ENCODE measurements around the gene GATAD2A.
A peak's percentile ranks its signal among the peaks of the same experiment; 100 is the strongest.

Gene GATAD2A

DNA sequence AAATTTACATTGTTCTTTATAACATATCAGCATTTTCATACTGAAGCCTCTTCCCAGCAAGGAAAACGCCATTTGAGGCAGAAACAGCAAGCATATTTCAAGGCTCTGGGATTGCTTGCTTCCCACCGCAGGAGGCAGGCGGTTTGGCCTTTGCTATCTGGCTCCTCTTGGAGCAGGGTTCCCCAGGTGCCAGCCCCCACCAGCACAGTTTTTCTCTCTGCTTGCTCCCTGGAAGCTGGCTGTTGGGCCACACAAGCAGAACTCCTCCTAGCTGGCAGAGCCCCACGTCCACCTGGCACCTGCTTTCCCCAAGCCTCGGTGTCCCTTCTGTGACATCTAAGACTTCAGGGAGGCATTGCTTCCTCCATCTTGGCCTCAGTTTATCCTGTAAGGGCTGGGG is 16.7 kb downstream of the GATAD2A start:
- no peak for DNase-seq

DNA sequence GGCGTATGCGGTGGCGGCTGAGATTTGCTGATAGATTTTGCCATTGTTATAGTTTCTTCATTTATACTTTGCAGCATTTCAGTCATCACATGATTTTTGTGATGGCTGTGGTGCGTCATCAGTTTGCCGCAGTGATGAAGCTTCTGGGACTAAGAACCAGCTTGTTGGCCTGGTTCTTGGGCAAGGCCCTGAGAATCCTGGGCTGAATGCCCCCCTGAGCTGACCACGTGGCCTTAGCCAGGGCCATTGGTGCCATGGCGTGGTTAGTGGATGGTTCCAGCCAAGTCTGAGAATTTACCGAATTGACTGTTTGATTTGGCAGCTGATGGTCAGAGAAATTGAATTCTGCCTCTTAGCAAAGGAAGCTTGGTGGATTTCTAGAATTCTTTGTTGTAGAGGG is 17.8 kb downstream of the GATAD2A start:
- DNase-seq, result no peak

DNA sequence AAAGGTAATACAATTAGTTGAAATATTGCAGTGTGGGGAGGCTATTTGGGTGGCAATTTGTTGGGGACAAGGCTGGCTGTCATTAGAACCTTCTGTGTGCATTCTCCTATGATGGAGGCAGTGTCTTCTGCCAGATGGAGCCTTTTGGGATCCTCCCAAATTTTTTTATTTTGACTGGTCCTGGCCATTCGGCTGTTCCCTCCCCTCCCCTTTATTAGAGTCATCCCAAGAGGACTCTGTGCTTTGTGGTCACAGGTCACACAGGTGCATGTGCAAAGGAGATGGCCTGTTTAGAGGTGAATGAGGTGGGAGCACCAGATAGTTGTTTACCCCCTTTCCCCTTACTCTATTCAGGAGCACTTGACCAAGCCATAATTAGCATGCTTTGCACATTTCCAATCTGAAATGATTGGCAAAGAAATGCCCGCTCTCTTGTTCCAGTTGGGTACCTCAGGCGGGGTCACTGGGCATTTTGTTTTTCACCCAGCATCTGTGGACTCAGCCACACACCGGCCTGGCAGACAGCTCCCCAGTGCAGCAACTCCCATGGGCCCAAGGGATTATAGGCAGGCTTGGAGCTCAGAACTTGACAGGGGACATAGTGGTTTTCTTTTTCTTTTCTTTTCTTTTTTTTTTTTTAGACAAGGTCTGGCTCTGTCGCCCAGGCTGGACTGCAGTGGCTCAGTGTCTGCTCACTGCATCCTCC is 19.8 kb downstream of the GATAD2A start:
- no peak for DNase-seq

DNA sequence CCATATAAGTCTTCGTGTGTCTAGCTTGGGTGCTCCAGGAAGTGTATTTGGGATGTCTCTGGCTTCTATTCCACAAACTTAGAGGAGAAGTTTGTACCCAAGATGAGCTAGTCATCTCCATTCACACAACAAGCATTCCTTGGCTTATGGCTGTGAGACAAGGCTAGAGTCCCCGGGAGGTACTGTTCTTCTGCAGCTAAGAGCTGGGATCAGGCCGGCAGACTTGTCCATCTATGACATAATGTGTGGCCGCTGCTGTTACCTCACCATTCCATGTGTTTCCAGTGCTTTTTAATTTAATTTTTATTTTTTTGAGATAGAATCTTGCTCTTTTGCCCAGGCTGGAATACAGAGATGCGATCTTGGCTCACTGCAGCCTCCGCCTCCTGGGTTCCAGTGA is 20.7 kb downstream of the GATAD2A start:
- no peak for DNase-seq

DNA sequence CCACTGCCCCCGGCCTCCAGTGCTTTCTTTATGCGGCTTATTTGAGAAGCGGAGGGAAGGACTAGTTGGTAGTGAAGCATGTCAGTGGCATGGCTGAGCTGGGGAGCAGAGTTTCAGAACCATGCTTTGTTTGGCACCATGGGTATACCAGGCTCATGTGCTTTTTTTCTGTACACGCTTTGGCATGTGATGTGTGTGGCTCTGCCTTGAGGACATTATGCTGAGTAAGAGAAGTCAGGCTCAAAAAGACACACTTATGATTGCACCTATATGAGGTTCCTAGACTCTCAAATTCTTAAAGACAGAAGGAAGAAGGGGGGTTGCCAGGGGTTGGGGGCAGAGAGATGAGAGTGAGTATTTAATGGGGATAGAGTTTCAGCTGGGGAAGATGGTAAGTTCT is 21.3 kb downstream of the GATAD2A start:
- DNase-seq, result no peak

DNA sequence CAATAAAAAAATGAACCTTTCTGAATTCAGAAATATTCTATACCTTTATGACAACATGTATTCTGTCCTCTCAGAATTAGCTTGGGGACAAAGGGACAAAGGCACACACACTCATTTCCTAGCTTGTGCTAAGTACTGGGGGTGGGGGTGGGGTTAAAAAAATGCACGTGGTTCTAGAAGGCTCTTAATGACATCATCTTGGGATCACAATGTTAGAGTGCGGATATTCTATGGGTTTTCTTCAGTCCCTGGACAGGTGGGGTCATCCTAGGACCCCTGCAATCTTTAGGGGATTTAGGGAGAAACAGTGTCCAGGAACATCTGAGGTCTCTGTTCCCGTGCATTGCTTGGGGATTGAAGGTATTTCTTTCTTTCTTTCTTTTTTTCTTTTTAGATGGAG is 21.8 kb downstream of the GATAD2A start:
- no peak for DNase-seq

DNA sequence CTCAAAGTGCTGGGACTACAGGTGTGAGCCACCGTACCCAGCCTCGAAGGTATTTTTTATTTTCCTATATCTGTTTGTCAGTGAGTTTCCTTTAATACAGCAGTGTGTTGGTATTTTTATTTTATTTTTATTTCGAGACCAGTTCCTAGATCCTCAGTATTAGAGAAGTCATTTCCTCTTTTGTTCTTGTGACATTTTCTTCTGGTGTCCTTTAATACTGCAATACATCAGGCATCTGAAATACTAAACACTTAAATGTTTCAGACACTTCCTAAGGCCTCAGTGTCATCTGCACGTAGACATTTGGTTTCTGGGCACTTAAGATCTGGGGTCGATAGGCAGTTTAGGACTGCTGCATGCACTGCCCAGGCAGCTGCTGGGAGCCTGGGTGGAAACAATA is 22.5 kb downstream of the GATAD2A start:
- DNase-seq, result no peak

DNA sequence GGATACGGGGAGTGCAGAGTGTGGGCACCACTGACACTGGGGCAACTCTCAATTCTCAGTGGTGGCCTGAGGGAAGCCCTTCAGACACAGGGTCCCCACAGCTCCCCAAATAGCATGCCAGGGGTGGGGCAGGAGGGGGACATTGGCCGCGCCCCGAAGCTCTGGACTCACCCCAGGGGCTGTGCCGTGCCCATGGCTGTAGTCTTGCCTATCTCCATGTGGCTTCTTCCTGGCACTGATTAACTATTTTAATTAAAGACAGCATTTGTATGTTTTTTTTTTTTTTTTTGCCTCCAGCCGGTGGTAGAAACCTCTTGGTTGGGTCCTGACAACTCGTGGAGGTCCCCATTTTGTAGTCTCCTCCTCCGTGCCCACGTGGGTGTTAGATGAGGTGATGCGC is 23.3 kb downstream of the GATAD2A start:
- no peak for DNase-seq

DNA sequence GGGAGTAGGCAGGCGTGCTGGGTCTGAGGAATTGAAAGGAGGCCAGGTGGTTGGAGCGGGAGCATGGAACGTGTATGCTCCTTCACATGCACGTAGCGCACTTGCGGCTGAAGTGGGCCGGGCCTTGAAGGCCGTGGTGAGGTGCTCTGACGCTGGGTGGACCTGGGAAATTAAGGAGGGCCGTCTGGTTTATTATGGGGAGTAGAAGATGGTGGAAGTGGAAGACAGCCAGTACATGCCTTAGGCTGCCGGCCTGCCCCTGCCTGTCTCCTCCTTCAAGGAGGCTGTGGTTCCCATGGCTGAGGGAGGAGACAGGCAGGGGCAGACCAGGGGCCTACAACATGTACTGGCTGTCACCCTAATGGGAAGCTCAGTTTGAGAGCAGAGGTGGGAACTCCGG is 23.9 kb downstream of the GATAD2A start:
- no peak for DNase-seq

DNA sequence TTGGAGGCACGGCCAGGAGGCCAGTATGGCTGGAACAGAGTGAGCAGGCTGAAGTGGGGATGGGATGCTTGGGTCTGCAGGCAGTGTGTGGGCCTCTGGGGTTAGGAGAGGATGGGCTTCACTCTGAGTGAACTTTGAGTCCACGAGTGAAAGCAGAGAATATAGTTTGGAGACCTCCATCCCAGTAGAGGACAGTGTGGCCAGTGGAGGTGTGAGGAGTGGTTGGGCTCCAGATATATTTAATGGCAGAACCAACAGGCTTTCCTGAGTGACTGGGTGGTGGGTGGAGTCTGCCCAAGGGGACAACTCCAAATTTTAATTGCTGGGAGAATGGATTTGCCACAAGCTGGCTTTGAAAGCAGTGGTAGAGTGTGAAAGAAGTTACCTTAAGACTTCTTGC is 27.3 kb downstream of the GATAD2A start:
- DNase-seq, result no peak

DNA sequence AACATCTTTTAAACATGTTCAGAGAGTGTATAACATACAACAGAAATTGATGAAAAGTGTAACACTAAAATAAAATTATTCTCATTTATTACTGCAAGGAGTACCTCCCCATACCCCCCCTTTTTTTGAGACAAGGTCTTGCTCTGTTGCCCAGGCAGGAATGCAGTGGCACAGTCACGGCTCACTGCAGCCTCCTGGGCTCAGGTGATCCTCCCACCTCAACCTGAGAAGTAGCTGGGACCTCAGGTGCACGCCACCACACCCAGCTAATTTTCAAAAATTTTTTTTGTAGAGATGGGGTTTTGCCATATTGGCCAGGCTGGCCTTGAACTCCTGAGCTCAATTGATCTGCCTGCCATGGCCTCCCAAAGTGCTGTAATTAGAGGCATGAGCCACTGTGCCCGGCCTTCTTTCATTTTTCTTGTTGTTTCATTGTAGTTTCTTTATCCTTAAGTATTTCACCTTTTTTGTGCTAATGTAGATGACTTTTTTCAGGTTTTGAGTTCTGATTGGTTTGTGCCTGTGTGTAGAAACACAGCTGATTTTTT is 28.3 kb downstream of the GATAD2A start:
- DNase-seq, result no peak

DNA sequence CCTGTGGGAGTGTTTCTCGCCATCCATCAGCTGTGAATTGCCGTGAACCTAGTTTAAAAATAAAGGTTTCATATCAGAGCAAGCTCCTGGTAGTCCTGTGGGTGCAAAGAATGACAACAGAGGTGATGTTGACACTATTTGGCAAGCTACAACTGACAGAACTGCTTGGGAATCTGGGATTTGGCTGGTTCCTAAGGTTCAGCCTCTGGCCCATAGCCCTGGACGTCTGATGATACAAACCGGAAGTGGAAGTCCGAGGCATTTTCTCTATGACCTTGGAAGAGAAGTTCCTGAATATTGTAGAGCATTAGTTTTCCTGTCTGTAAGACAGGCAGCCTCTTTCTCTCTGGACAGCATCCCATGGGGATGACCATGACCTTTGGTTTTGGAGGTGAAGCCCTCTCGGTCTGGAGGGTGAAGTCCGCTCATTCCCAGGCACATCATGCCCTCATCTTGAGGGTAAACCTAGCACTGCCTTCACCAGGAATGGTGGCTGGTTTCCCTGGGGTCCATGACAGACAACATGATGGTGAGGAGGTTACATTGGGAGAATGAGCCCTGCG is 29.1 kb downstream of the GATAD2A start:
- no peak for DNase-seq

DNA sequence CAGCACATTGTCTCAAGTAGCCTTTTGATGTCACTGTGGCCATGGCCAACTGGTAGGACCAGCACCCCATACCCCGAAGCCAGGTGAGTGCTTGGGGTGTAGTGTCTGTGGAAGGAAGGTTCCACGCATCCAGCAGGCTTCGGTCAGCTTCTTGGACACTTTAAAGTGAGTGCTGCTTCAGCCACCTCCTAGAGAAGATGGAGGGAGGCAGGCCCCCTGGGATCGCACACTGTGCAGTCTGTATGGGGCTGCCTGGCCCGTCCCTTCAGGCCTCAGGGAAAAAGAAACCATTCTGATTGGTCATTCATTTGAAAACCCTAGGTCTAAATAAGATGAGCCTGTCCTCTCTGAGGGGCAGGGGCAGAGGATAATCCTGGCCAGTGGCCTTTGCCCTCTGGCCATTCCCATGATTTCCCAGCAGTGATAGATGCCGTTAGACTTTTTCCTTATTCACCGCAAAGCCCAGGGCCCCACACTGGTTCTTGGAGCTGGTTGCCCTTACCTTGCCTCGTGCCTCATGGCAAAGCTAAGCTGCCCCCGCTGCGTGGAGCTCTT is 30.7 kb downstream of the GATAD2A start:
- DNase-seq, result no peak

DNA sequence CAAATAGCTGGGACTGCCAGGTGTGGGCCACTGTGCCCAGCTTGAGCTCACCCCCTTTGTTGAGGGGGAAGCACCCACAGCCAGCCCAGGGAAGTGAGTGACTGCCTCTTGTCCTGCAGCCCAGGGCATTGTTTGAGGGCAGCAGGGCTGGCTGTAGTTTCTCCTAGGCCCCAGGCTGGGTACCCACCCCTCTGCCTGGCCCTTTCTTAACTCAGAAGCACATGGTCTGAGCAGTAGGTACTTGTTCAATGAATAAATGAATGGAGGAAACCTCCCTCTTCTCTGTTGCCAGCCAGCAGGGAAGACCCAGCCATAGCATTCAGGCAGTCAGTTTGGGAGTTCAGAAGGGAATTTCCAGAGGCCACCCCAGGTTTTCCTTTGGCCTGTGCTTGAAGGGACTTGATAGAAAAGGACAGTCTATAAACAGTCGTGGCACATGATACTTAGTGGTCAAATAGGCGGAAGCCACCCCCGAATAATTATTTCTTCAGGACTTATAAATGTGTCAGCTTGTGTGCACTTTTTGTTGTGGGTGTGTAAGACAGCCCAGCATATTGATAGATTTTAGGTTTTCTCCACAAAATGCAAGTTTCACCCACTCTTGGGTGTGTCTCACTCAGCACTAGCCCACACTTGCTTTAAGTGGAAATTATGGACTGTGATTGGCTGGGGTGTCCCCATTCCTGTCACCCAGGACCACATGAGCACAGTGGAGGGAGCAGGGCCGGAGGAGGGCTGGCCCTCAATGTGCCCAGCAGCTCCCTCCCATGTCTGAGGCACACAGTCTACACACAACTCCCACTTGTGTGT is 33.1 kb downstream of the GATAD2A start:
- DNase-seq, result no peak

DNA sequence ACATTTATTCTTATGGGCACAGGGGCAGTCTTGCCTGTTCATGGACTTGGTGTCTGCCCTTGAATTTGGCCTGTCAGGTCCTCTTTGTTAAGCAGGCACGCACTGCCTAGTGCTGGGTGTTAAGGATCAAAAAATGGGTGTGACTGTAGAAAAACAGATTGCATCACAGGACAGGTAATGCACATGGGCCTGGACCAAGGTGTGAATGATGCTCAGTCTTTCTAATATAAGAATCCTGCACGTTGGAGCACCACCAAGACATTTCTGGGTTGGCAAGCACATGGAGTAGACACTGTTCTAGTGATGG is 33.7 kb downstream of the GATAD2A start:
- no peak for DNase-seq

DNA sequence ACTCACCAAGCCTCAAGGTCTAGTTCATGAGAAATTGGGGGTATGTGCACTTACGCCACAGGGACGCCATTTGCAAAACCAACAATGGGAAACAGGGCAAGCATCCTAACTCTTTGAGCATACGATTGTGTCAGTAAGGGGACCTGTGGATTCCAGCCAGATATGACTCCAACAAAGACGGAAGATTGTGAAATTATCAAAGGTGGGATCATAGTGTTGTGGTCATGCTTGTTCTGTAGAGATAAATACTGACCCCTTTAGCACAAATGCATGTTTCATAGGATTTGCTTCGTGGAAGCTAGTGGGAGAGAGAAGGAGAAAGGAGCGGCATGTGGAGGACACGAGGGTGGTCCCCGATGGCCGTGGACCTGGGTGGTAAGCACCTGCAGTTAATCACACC is 37.8 kb downstream of the GATAD2A start:
- DNase-seq, result no peak

DNA sequence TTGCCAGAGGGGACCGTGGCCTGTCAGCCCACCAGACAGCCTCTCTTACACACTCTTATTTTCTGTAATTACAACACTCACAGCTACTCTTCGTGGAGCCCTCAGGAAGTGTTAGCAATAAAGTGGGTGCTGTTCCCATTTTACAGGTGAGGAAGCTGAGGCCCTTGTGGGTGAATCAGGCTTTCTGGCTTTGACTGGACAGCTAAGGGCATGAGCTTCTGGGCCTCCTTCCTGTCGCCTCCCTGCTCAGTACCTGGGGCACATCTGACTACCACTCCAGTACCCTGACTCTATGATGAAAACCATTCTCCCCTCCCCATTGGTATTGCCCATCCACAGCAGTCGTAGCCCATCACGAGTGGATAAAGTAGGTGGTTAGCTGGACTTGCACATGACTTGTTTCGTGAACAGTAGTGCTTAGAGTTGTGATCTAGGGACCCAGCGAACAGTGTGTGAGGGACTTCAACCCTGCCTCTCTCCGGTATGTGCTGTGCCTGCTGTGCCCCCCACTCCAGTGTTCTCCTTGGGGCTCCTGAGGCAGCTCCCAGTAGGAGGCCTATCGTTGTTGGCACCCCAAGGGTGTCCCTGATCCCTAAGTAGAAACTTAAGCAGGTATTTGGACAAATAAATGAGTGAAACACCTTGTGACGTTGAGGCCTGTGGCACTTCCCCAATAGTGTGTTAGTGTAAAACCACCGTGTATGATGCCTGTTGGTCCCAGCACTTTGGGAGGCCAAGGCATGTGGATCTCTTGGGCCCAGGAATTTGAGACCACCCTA is 38.6 kb downstream of the GATAD2A start:
- no peak for DNase-seq

DNA sequence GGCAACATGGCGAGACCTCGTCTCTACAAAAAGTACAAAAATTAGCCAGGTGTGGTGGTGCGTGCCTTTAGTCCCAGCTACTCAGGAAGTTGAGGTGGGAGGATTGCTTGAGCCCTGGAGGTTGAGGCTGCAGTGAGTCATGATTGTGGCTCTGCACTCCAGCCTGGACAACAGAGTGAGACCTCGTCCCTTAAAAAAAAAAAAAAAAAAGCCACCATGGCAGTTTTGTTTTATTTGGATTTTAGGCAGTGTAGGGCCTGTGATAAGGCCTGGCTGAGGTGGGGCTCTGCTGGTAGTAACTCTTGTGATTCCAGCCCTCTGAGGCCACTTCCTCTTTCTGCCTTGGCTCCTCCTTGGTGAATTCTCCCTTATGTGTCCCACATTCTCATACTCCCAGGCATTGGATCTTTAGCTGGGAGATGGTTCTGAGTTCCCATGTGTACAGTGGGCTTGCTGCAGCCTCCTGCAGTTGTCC is 39.2 kb downstream of the GATAD2A start:
- peak; percentile 24 to 26 for DNase-seq

DNA sequence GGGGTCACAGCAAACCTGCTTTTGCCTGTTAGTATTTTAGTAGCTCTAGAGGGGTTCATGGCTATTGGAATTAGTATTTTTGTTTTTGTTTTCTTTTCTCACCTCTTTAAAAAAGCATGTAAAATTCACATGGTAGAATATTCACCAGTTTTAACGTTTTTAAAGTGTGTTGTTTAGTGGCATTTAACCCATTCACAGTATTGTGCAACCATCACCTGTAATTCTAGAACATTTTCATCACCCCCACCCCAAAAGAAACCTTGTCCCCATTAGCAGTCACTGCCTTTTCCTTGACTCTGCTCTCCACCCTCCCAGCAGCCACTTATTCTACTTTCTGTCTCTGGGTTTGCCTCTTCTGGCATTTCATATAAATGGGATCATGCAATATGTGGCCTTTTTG is 39.8 kb downstream of the GATAD2A start:
- no peak for DNase-seq

DNA sequence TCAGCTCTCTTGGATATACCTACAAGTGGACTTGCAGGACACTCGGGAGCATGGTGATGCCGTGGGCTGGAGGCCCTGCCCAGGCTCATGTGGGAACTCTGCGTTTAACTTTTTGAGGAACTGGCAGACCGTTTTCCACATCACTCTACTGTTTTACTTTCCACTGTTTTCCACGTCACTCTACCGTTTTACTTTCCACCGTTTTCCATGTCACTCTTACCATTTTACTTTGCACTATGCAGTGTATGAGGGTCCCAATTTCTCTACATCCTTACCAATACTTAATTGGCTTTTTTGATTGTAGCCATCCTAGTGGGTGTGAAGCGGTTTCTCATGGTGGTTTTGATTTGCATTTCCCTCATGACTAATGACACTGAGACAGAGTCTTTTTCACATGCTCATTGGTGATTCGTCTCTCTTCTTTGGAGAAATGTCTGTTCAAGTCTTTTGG is 40.5 kb downstream of the GATAD2A start:
- DNase-seq, result peak in 1 of 2 donors; percentile 32

DNA sequence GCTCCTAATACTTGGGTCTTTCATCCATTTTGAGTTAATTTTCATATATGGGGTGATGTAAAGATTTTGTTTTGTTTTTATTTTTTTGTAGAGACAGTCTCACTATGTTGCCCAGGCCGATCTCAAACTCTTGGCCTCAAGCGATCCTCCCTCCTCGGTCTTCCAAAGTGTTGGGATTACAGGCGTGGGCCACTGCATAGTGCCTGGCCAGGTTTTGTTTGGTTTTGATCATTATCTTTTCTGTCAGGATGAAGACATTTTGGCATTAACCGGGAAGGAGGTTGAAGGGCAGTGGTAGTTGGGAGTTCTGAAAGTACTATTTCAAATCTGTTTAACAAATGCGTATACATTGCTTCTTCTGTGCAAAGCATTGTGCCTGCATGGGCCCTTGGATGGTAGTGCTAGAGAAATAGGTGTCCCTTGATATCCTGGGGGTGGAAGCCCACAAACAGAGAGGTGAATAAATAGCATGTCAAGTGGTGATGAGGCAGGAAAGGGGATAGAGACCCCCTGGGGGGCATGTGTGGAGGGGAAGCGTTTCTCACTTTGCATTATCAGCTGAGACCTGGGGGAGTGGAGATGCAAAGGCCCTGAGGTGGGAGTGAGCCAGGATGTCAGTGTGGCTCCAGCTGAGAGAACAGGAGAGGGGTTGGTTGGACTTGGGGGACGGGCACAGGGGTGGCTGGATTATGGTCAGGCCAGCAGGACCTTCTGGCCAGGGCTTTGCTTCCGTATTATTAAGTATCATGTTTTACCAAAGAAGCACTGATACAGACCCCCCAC is 41.4 kb downstream of the GATAD2A start:
- no peak for DNase-seq
